Measurements from ENCODE around the gene USP26. TPM values are rescaled to one million over a fixed set of nuclear protein-coding genes. Genes with fewer than 3 reads are reported as not detected.
"Not testable (repeated sequence)": the region's sequence is repeated elsewhere in the genome, so short reads cannot be mapped to it uniquely, and the experiment has no call there.

USP26 gene, protein sequence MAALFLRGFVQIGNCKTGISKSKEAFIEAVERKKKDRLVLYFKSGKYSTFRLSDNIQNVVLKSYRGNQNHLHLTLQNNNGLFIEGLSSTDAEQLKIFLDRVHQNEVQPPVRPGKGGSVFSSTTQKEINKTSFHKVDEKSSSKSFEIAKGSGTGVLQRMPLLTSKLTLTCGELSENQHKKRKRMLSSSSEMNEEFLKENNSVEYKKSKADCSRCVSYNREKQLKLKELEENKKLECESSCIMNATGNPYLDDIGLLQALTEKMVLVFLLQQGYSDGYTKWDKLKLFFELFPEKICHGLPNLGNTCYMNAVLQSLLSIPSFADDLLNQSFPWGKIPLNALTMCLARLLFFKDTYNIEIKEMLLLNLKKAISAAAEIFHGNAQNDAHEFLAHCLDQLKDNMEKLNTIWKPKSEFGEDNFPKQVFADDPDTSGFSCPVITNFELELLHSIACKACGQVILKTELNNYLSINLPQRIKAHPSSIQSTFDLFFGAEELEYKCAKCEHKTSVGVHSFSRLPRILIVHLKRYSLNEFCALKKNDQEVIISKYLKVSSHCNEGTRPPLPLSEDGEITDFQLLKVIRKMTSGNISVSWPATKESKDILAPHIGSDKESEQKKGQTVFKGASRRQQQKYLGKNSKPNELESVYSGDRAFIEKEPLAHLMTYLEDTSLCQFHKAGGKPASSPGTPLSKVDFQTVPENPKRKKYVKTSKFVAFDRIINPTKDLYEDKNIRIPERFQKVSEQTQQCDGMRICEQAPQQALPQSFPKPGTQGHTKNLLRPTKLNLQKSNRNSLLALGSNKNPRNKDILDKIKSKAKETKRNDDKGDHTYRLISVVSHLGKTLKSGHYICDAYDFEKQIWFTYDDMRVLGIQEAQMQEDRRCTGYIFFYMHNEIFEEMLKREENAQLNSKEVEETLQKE
- polyA plus RNA-seq (ENCODE audit: insufficient read length in 12 of 12), result not detected
- long read RNA-seq, donor 1, result 0 reads
- long read RNA-seq, donor 2, result 0 reads
- long read RNA-seq, donor 3, result 0 reads
- long read RNA-seq, donor 4, result 0 reads
- long read RNA-seq, donor 5, result 0 reads
- long read RNA-seq, donor 6, result 0 reads
- long read RNA-seq, donor 7, result 0 reads
- long read RNA-seq, donor 8, result 0 reads
- long read RNA-seq, donor 9, result 0 reads
- long read RNA-seq, donor 10, result 0 reads
- long read RNA-seq, donor 11, result 0 reads

DNA sequence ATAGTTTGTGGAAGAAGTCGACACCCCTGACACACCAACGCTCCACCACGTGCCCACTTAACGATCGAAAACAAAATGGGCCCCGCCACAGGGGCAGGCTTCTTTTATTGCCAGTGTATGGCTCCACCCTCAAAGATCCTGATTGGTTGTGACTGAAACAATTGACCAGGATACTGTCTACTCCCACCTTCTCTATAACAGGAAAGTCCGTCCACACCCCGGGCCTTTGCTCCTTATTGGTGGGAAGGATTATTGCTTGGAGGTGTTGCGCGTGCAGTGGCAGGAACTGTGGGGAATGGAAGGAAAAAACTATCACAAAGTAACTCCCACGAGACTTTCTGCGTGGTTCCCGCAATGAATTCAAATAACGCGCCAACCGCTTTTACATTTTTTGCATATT lies at the start of gene USP26:
Gene USP26 (minus strand): TSS at position 79 of the 400 bp plus-strand sequence. CDS start 68,889 bp downstream, outside the sequence.
- DNase-seq, result no peak

DNA sequence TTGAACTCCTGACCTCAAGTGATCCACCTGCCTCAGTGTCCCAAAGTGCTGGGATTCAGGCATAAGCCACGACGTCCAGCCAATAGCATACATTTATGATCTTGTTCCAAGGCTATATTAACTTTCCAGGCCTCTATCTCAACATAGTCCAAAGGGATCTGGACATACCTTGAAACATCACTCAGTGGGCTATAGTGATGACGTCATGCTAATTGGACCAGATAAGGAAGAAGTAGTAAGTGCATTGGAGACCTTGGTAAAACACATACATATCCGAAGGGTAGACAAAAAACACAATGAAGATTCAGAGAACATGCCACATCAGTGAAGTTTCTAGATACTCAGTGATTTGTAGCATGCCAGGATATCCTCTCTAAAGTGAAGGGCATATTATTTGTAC lies 37.4 kb upstream of the USP26 start:
- no peak for DNase-seq

DNA sequence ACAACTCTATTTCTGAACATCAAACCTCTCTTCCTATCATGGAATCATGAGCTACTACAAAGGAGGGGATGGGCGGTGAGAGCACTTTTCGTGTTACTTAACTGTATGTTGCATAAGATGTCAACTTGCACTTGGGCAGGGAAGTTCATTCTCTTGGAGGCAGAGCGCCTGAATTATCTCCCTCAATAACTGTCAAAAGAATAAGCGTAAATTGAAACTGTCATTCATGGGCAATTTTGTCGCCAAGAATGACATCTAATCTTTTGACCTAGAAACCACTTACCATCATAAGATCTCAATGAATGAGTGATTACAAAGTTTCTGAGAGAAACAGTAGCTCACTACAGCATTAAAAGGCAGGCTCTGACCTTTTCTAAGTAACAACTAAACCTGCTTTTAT lies 23.5 kb upstream of the USP26 start:
- DNase-seq, result no peak

DNA sequence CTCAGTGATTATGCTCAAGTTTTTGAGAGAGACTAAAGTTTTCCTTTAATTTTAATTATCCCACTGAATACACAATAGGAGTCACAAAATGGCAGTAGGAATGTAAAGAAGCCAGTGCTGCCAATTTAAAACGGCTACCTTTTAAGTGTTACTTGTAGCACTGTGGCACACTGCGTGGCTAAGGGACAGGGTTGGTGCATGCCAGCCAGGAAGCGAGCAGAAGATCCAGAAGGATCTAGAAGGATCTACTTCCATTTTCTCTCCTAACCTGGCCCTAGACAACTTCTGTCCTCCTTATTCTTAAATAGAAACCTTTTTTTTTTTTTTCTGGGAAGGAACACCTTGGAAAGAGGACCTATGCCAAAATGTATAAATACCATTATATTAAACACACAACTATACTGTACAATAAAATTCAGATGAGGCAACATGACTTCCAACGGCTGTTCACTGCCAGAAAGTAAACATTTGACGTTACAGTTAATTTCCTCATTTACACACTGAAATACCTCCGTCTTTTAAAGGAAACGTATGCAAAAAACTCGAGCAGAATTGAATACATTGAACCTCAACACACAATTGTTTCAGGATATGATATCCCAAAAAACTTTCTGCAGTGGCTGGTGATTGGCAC lies 2.7 kb downstream of the USP26 start:
- no peak for DNase-seq

DNA sequence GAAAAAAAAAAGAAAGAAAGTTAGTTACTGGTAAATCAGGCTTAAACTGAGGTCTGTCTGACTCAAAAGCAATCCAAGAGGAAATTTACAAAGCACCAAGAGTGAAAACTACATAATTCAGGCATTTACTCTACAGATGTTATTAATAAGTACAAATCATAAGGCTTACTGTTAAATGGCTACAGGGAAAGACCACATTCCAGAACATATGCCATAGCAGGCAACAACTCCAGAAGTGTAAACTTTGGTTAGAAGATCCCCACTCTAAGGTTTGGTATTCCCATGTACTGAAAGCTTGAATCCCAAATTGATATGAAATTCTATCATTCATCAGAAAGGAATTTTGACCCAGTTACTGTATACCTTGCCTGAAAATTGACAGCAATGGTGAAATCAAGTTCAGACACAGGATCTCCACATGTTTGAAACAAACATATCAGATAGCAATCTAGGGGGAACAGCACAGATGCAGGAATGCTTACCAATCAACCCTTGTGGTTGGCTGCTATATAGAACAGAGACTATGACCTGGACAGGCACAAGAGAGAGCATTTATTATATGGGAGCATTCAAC lies 6.6 kb downstream of the USP26 start:
- no peak for DNase-seq

DNA sequence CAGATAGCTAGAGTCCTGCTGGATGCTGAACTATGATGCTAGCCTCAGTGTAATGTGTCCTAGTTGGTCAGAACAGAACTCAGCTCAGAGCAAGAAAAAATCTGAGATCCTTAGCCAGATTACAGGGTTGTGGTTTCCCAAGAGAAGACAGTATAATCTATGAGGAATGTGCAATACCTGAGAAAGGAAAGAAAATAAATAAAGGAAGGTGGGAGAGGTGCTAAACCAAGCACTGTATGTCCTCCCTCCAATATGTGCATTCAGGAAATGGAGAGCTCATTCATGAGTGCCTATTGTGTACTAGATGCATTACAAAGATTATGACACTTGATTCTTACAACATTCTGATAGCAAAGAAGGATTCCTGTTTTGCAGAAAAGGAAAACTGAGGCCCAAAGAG lies 7.5 kb downstream of the USP26 start:
- no peak for DNase-seq

DNA sequence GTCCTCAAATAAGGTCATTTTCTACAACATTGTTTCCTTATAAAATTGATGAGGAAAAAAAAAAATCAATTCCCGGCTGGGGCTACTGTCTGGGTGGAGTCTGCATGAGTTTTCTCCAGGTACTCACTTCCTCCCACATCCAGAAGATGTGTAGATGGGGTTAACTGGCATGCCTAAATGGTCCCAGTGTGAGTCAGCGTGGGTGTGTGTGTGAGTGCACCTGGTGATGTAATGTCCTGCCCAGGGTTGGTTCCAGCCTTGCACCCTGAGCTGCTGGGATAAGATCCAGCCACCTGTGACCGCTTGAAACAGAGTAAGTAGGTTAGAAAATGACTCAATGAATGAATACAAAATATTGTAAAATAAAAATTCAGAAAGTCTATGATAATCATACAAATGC lies 11.1 kb downstream of the USP26 start:
- no peak for DNase-seq

DNA sequence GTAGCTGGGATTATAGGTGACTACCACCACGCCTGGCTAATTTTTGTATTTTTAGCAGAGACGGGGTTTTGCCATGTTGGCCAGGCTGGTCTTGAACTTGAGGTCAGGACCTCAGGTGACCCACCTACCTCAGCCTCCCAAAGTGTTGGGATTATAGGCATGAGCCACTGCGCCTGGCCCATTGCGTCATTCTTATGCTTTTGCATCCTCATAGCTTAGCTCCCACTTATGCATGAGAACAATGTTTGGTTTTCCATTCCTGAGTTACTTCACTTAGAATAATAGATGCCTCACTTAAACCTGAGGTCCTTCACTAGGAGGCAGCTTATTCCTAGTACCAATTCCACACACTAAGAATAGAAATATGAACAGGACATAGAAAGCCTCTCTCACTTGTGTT lies 11.9 kb downstream of the USP26 start:
- DNase-seq, result not testable (repeated sequence)

DNA sequence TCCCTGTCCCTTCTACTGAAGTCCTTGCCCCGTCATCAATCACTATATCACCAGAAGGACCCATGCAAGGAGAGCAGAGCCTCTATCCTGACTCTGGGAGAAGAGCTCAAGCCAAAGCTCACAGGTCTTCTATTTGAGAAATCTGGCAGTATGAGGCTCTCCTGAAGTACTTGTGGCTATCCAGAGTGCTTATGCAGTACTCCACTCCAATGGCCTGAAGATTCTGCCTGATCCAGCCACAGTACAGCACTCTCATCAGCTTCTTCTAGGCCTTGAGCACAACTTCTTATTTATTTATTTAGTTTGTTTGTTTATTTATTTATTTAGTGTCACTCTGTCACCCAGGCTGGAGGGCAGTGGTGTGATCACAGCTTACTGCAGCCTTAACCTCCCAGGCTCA lies 13.0 kb downstream of the USP26 start:
- no peak for DNase-seq

DNA sequence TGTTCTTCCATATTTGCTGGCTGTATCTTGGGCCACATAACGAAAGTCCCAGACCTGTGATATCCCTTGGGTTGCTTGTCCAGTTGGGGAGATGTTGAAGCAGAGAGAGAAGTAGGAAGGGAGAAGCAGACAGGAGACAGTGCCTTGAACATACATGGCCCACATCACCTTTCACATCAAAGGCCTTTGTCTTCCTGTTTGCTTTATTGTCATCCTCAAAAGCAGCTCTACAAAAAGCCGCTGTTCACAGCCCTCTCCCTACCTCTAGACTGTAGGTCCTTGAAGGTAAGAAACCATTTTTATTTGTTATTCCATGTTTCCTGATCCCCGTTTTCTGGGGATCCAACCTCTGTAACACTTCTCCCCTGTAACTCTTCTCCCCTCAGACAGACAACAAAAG lies 14.9 kb downstream of the USP26 start:
- no peak for DNase-seq

DNA sequence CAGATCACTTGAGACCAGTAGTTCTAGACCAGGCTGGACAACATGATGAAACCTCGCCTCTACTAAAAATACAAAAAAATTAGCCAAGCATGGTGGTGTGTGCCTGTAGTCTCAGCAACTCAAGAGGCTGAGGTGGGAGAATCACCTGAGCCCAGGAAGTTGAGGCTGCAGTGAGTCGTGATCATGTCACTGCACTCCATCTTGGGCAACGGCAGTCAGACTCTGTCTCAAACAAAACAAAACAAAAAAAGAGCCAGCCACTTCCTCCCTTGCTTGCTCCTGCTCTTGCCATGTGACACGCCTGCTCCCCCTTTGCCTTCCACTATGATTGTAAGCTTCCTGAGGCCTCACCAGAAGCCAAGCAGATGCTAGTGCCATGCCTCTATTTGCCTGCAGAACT lies 19.1 kb downstream of the USP26 start:
- not testable (repeated sequence) for DNase-seq

DNA sequence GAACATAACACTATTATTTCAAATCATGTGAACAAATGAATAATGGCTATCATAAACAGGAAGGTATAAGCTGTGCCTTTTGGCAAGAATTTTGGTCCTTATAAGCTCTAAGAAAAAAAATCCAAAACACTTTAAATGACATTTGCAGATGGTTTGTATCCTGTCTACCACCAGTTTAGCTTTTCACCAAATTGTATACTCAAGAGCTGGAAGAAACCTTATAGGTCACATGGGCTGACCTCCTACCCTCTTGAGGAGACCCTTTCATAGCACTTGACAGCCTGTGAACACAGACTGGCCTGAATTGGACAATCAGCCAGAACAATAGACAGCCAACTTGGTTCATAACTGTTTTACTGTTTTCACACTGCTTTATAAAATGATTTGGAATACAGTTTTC lies 24.3 kb downstream of the USP26 start:
- DNase-seq, result no peak

DNA sequence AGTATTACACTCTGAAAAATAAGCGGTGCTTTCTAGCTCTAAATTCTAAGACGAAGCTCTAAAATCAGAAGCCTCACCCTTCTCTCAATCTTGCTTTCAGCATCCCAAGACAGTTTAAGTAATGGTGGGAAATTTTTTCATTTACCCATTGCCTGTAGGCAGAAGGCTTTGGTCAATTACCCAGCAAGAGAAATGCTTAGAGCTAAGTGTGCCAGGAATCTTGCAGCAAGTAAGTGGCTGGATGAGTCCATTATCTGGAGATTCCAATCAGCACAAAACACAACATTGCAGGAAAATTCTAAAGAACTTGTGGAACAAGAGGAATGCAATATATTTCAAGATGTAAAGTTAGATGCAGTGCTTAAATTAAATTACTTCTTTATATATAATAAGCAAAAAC lies 28.4 kb downstream of the USP26 start:
- DNase-seq, result no peak

DNA sequence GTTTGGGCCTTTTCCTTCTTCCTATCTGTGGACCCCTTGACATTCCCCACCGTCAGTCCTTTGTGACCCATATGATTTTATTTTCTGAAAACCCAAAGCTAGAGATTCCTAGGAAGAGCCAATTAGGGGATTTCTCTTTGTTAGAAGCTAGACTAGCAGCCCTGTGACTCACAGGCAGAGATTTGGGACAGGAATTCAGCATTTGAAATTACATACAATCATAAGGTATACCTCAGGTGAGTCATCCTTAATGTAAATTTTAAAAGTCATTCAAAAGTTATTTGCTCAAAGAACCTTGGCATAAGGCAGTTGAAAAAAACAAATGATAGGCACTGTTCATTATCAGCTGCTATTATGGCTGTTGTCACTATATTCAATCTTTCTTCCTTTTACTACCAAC lies 40.6 kb downstream of the USP26 start:
- DNase-seq, result no peak

DNA sequence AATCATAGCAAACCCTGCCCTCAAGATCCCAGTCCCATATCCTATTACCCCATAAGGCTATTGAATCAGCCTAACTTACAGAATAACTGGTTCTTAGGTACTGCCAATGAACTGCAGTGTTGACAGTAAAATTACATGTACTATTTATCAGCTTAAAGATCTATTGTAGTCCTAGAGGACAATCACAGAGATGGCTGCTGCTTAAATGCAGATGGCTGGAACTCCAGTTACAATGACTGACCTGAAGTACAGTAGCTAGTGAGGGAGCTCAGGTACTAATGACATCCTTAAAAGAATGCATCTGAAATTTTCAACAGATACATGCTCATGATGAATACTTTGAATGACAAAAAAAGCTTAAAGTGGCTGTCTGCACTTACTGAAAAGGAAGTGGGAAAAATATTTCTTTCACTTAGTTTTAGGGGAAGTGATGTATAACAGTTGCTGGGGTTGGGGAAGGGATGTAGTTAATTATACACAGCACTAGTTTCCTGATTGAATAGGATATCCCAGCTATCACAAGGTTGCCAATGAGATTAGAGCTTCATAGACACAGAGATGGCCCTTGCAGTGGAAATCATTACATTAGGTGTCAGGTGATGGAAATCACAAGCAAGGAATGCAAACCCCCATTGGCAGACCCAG lies 42.0 kb downstream of the USP26 start:
- DNase-seq, result no peak

DNA sequence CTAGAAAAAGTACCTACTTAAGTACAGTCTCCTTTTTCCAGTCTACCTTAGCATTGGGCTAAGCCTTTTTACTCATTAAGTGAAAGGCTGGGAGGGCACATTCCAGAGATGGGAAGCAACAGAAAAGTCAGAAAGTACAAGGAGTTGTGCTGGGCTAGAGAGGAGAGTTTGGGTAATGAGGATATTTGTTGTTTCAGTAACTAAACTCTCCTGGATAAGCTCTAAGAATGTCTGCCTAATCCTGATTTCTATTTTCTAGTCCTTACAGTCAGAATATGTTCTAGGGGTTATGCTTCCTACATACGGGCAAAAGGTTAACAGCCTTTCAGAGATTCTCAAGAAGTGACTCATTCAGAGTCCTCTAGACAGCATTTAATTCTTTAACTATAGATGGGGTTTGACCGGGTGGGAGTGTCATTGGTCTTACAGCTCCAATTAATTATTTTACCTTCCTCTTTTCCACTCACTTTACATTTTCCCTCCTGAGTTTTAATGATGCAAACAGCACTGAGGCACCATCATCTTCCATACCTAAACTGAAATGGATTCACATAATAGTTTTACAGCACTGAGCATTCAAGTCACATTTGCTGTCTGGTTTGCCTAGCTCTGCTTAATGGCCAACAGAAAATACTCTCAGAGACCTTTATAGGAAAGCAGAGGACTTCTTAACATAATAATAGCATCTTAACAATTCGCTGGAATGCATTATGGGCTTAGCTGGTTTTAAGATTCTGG lies 42.9 kb downstream of the USP26 start:
- no peak for DNase-seq

DNA sequence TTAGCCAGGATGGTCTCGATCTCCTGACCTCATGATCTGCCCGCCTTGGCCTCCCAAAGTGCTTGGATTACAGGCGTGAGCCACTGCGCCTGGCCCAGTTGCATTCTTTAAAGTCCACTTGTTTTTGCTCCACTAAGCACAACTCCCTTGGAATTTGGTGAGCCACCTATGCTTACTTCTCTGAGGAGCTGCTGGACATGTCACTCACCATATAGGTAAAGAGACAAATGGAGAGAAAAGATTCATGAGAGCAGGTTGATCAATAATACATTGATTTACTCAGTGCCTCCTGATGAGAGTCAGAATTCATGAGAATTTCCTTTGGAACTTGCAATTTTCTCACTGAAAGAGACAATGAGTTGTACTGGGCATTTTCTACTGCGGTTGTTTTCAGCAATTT lies 48.2 kb downstream of the USP26 start:
- no peak for DNase-seq

DNA sequence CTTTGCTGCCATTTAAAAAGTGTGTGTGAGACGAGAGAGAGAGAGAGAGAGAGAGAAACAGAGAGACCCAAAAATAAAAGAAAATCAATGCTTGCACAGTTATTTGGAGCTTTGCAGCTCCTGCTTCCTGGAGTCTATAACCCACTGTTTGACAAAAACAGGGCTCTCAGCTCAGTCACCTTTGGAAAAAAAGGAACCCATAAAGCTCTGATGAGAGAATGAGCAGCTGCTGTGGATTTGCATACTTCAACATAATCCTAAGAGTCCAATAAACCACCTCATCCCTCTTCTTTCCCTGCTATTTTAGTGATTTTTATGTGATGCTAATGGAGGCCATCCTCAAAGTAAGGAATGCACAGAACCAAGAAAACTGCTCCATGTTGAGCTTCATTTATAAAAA lies 50.3 kb downstream of the USP26 start:
- no peak for DNase-seq

DNA sequence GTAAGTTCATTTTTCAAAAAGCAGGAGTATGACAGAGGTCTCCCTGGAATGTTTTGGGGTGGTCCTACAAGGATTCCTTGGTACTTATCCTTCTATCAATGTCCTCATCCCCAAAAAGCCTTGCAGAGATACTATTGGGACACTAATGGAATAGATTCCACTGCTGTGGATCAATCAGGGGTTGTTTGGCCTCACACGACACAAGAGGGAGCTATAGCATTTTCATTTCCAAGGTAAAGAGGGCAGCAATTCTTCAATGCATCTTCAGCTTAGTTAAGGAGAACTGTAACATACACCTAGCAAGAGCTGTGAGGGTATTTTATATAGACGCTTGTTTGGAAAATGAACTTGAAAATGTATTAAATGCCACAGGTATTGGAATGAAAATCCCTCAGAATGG lies 50.9 kb downstream of the USP26 start:
- DNase-seq, result peak; percentile 0

DNA sequence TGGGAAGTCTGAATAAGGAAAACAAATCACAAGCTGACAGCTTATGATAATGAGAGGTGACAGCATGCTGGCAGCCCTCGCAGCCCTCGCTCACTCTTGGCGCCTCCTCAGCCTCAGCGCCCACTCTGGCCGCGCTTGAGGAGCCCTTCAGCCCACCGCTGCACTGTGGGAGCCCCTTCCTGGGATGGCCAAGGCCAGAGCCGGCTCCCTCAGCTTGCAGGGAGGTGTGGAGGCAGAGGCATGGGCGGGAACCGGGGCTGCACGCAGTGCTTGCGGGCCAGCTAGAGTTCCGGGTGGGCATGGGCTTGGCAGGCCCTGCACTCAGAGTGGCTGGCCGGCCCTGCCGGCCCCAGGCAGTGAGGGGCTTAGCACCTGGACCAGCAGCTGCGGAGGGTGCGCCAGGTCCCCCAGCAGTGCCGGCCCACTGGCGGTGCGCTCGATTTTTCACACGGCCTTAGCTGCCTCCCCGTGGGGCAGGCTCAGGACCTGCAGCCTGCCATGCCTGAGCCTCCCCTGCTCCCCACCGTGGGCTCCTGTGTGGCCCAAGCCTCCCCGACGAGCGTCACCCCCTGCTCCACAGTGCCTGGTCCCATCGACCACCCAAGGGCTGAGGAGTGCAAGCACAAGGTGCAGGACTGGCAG lies 52.6 kb downstream of the USP26 start:
- not testable (repeated sequence) for DNase-seq
